ENCODE results near the gene PCDHB4.
A peak's percentile ranks its signal among the peaks of the same experiment; 100 is the strongest.
"Not testable (repeated sequence)": the region's sequence is repeated elsewhere in the genome, so short reads cannot be mapped to it uniquely, and the experiment has no call there.

PCDHB4 gene

GRCh38 chr5:141150224-141150992 is 28.8 kb downstream of the PCDHB4 start:
- DNase-seq = no peak

DNA sequence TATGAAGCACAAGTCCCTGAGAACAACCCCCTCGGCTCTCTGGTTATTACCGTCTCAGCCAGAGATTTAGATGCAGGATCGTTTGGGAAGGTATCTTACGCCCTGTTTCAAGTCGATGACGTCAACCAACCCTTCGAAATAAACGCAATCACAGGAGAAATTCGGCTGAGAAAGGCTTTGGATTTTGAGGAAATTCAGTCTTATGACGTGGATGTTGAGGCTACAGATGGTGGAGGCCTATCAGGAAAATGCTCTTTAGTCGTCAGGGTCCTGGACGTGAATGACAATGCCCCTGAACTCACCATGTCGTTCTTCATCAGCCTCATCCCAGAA is 29.3 kb downstream of the PCDHB4 start:
- no peak for DNase-seq

GRCh38 chr5:141151632-141152031 is 30.0 kb downstream of the PCDHB4 start:
- DNase-seq = not testable (repeated sequence)

GRCh38 chr5:141152096-141152495 is 30.5 kb downstream of the PCDHB4 start:
- not testable (repeated sequence) for DNase-seq

GRCh38 chr5:141155540-141156374 is 34.1 kb downstream of the PCDHB4 start:
- DNase-seq = no peak

DNA sequence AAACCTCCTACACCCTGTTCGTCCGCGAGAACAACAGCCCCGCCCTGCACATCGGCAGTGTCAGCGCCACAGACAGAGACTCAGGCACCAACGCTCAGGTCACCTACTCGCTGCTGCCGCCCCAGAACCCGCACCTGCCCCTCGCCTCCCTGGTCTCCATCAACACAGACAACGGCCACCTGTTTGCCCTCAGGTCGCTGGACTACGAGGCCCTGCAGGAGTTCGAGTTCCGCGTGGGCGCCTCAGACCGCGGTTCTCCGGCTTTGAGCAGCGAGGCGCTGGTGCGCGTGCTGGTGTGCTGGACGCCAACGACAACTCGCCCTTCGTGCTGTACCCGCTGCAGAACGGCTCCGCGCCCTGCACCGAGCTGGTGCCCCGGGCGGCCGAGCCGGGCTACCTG is 35.7 kb downstream of the PCDHB4 start:
- DNase-seq = not testable (repeated sequence)

- not testable (repeated sequence) for DNase-seq
Measured at GRCh38 chr5:141157901-141158300, 36.3 kb downstream of the PCDHB4 start.

DNA sequence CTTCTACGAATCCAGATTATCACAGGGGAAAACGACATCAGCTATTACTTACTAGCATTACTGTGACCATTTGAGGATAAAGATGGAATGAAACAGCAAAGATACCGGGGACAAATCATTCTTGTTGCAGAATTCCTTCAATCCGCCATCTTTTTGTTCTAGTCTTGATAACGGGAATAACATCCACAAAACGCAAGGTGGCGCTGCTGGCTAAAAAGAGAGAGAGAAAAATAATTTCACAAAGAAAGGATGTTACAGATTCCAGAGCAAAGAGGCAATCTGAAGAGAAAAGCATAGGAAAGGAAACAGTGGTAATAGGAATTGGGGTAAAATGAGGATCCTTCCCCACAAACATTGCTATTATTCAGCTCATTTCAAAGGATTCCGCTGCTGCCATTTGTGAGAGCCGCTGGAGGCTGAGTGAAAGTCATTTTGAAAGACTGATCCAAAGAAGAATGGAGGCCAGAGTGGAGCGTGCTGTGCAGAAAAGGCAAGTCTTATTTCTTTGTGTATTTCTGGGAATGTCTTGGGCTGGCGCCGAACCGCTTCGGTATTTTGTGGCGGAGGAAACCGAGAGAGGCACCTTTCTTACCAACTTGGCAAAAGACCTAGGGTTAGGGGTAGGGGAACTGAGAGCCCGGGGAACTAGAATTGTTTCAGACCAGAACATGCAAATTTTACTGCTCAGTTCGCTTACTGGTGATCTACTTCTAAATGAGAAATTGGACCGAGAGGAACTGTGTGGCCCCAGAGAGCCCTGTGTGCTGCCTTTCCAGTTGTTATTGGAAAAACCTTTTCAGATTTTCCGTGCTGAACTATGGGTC is 51.0 kb downstream of the PCDHB4 start, which contains the start of gene PCDHB7:
TSS of gene PCDHB7 (plus strand) at position 264 of the 824 bp plus-strand sequence. CDS start at position 456, 192 bp downstream.
- peak; percentile 26 for DNase-seq

DNA sequence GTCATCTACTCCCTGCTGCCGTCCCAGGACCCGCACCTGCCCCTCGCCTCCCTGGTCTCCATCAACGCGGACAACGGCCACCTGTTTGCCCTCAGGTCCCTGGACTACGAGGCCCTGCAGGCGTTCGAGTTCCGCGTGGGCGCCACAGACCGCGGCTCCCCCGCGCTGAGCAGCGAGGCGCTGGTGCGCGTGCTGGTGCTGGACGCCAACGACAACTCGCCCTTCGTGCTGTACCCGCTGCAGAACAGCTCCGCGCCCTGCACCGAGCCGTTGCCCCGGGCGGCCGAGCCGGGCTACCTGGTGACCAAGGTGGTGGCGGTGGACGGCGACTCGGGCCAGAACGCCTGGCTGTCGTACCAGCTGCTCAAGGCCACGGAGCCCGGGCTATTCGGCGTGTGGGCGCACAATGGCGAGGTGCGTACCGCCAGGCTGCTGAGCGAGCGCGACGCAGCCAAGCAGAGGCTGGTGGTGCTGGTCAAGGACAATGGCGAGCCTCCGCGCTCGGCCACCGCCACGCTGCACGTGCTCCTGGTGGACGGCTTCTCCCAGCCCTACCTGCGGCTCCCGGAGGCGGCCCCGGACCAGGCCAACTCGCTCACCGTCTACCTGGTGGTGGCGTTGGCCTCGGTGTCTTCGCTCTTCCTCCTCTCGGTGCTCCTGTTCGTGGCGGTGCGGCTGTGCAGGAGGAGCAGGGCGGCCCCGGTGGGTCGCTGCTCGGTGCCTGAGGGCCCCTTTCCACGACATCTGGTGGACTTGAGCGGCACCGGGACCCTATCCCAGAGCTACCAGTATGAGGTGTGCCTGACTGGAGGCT is 52.9 kb downstream of the PCDHB4 start:
- not testable (repeated sequence) for DNase-seq

Measured in NCI-H2171 treated with DMSO at 0.1 percent for 48 hours (cell line).